GM12873 (cell line): ENCODE measurements around the gene FOXP2.

Experiments
- CTCF ChIP-seq: IDR thresholded peaks from 2 replicates; pipeline ENCODE4 v1.5.1; 2012; ENCODE audit warnings: low read depth, mild to moderate bottlenecking, moderate library complexity, low read length, control low read depth; ENCODE audit not compliant: insufficient read depth; ENCODE audit errors: missing control alignments

The FOXP2 gene

GRCh38 chr7:114426824-114427223 is 12.2 kb downstream of the FOXP2 start:
- no peak for TF ChIP-seq CTCF

- no peak for TF ChIP-seq CTCF
Observed at GRCh38 chr7:114428211-114428610, 13.6 kb downstream of the FOXP2 start.

- TF ChIP-seq CTCF: no peak
Observed at GRCh38 chr7:114431189-114431588, 16.6 kb downstream of the FOXP2 start.

- TF ChIP-seq CTCF: no peak
Observed at GRCh38 chr7:114432061-114432460, 17.4 kb downstream of the FOXP2 start.

- no peak for TF ChIP-seq CTCF
Observed at GRCh38 chr7:114432703-114433102, 18.1 kb downstream of the FOXP2 start.

GRCh38 chr7:114439581-114439980 is 25.0 kb downstream of the FOXP2 start:
- no peak for TF ChIP-seq CTCF

GRCh38 chr7:114444196-114444595 is 29.6 kb downstream of the FOXP2 start:
- no peak for TF ChIP-seq CTCF
